GM19240 (cell line): ENCODE results near the gene VGLL4.

Experiments
- DNase-seq: peaks from one replicate; pipeline ENCODE4 v3.0.0; 2011; ENCODE audit warnings: low spot score; ENCODE audit not compliant: insufficient read length

Gene VGLL4

GRCh38 chr3:11629716-11630115 lies 14.0 kb downstream of the VGLL4 start:
- DNase-seq, result no peak

DNA sequence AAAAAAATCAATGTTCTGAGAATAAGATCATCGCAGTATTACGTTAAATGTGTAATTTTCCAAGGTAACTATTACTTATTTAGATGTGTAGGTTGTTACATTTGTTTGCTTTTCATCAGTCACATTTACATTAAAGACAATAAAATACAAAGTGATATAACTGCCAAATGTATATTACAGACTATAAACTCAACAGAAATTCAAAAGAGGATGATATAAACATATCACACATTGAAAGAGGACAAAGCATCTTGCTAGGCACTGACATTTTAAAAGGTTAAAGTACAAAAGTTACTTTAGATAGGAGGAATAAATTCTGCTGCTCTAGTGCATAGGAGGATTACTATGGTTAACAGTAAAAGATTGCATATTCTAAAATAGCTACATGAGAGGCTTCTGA lies 16.1 kb downstream of the VGLL4 start:
- no peak for DNase-seq

- DNase-seq, result no peak
Measured at GRCh38 chr3:11626084-11626463, 17.6 kb downstream of the VGLL4 start.

DNA sequence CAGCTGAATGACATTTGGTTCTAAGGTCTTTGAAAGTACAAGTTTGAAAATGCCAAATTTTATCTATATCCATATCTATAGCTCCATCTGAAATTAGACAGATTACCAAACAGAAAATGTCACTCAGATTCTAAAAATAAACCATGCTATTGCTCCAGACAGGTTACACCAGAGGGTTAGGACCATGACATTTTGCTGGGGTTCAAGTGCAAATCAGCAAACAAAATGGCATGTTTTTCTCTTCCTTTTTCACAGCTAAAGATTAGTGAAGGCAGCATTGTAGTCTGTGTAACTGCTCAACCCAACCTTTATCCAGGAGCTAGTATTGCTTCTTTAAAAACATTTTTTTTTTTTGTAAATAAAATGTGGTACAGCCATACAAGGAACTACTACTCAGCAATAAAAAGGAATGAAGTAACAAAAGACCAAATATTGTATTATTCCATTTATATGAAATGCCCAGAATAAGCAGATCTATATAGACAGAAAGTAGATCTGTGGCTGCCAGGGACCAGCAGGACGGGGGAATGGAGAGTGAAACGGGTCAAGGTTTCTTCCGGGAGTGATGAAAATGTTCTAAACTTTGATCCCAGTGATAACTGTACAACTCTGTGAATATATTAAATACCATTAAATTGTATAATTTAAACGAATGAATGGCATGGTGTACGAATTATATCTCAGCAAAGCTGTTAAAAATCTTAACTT lies 18.2 kb downstream of the VGLL4 start:
- DNase-seq, result no peak

GRCh38 chr3:11624704-11625375 lies 18.9 kb downstream of the VGLL4 start:
- DNase-seq, result no peak

- no peak for DNase-seq
Measured at GRCh38 chr3:11624161-11624560, 19.6 kb downstream of the VGLL4 start.

GRCh38 chr3:11622586-11623550 lies 20.8 kb downstream of the VGLL4 start:
- DNase-seq, result no peak

- no peak for DNase-seq
Measured at GRCh38 chr3:11621077-11621476, 22.6 kb downstream of the VGLL4 start.

GRCh38 chr3:11619946-11620652 lies 23.6 kb downstream of the VGLL4 start:
- DNase-seq, result no peak

DNA sequence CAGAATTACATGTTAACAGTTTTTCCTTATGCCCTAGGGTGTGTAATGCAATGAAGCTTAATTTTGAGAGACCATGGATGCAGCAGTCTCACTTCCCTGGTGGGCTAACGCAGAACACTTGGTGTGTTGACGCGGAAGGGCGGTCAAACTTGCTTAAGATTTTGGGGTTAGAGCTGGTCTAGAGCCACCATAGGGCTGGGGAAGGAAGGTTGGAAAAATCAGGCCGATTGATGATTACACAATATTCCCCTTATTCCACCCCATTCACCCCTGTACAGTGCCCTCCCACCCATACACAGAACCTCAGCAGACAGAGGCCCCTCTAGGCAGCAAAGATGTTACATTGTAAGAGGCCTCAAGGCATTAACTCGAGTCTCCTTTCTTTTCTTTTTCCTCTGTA lies 24.3 kb downstream of the VGLL4 start:
- no peak for DNase-seq

DNA sequence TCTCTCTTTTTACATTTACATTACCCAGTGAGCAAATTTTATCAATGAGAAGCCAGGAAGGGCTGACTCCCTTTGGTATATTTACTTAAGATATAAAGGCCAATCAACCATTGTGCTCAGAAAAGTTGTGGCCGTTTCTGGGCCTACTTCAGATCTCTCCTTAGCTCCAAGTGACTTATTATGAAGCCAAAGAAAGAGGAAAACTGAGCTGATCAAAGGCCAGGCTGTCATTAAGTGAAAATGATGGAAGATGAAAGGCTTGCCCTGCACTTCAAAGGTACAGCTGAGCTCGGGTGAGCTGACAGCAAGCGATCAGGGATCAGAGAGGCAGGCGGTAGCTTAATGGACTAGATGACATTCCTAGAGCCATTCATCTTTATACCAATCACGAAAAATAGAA lies 24.8 kb downstream of the VGLL4 start:
- no peak for DNase-seq

GRCh38 chr3:11616551-11616950 lies 27.2 kb downstream of the VGLL4 start:
- DNase-seq, result no peak

DNA sequence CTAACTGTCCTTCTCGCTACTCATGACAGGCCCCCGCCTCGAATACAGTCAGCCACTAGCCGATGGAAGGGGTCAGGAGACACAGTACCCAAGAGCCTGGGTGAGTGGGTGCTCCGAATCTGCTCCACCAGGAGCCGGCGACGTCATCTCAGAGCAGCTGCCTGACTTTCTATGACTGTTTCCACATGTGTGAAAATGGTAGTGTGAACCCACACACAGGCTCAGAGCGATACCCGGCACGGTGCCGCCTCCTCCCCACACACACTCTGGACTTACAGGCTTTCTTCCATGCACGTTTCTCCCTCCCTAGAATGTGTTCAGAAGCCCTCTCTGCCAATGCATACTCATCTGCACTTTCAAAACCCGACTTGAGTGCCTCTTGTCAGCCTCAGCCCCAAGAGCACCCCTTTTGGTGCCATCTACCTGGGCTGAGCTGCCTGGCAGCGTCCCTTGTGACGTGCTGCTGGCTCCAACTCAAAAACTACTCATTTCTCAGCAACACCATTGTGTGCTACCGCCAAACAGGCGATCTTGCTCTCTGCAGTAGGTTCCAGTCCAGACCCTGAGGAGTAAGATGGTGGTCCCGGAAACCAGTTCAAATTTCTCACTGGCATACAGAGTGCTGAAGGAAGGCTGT lies 29.7 kb downstream of the VGLL4 start:
- no peak for DNase-seq

DNA sequence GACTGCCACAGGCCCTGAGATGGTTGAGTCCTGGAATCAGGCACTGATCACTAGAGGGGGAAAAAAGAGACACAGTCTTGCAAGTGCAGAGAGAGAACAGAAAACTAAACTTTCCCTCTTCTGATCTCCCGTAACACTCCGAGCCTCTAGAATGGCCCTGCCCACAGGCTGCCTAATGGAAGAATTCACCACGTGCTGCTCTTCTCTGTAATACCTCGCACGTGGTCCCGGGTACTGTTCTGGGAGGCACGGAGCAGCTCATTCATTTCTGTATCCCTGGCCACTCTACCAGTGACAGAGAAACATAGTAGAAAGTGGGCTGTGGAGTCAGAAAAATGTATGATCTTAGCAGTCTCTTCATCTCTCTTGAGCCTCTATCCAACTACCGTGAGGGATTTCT lies 30.4 kb downstream of the VGLL4 start:
- no peak for DNase-seq

GRCh38 chr3:11612515-11613188 lies 31.1 kb downstream of the VGLL4 start:
- no peak for DNase-seq

- no peak for DNase-seq
Measured at GRCh38 chr3:11611341-11611799, 32.3 kb downstream of the VGLL4 start.

DNA sequence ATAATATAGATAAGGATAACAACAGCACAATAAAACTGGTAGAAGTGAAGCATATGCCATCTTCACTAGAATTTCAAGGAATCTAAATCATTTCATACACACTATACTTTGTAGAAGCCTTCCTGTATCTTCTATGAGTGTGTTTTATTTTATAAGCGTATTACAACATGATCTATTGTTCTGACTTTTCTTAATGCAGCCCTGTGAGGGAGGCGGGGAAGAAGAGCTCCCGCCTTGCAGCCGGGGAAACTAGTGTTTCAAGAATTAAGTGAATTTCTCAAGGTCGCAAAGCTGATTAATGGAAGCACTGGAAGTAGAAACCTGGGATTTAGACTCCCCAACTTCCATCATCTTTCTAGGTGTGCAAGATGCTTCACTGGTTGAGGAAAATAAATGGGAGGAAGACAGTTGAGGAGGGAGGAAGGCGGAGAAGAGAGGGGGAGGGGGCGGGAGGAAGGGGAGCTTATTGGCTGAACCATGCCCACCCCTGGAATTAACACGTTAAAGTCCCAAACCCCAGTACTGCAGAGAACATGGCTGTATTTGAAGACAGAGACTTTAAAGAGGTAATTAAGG lies 32.9 kb downstream of the VGLL4 start:
- no peak for DNase-seq

DNA sequence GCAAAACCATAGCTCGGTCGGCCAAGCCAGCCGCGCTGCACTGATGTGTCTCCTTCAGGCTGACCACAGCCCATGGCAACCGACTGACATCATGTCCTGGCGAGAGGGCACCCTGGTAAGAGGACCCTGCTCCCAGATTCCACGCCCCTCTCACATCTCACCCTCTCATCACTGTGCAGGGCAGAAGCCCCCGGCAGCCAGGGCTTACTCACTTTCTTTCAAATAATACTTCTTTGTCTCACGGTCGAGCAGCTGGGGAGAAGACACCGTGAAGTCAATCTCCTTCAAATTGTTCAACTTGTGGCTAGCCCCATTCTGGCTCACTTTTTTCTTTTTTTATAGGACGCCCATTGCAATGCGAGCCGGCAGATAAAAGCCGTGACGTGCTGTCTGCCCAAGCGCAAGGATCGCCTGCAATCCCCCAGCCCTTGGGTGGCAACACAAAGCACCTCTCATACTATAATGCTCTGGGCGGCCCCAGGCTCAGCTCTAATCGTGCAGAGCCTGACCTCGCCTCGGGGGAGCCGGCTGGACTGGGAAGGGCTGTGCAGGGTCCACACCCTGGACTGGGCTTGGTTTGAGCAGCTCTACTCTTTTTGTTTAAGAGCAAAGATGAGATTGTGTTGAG lies 33.6 kb downstream of the VGLL4 start:
- DNase-seq, result no peak

- no peak for DNase-seq
Measured at GRCh38 chr3:11609481-11609880, 34.2 kb downstream of the VGLL4 start.
